Mucosa of descending colon (tissue), 3 donors: ENCODE measurements around the gene ALKBH1. TPM values are rescaled to one million over a fixed set of nuclear protein-coding genes. Genes with fewer than 3 reads are reported as not detected.
"Not testable (repeated sequence)": the region's sequence is repeated elsewhere in the genome, so short reads cannot be mapped to it uniquely, and the experiment has no call there.

Source experiments
- ATAC-seq: fragments of 200-7000 bp; cut with Tn5 transposase; one replicate; pipeline ENCODE4 v1.9.1; 2020; ENCODE audit warnings: mild to moderate bottlenecking, moderate library complexity
- DNase-seq, 3 donors: peaks; one replicate each; pipeline ENCODE4 v3.0.0-alpha.2; 2020
- H3K36me3 ChIP-seq: fragments of 200-600 bp; one replicate; pipeline ENCODE4 v1.8.0; 2021; ENCODE audit warnings: low read depth, mild to moderate bottlenecking
- H3K4me1 ChIP-seq: fragments of 200-600 bp; one replicate; pipeline ENCODE4 v1.8.0; 2021; ENCODE audit warnings: low read depth, mild to moderate bottlenecking
- H3K4me3 ChIP-seq: fragments of 200-600 bp; one replicate; pipeline ENCODE4 v1.8.0; 2021; ENCODE audit warnings: mild to moderate bottlenecking
- H3K9me3 ChIP-seq: fragments of 200-600 bp; one replicate; pipeline ENCODE4 v1.8.0; 2021; ENCODE audit warnings: mild to moderate bottlenecking
- intact Hi-C, 2 donors: fragments of 100-400 bp; cut with DNase I in 1 of 2; cut with micrococcal nuclease in 1 of 2; formaldehyde crosslinking; loops; one replicate each; pipeline versions ENCODE4 v1.11.0 to v1.11.1; 2022; cut with DNase I, micrococcal nuclease
- long read RNA-seq, 2 donors: library from polyadenylated mRNA; unstranded; transcript quantifications; one replicate each; pipeline ENCODE4 v2.0.0, GENCODE V29; 2019 to 2021
- total RNA-seq, 3 donors: library from RNA; stranded (reverse); fragmentation: NEBNext Ultra II Directional in 2 of 3; extraction: Animal tissue kit (Norgen Biotek cat#: 25700) in 2 of 3; gene quantifications; one replicate each; pipeline versions ENCODE4 v1.2.1 to v1.2.4, GENCODE V29; 2021 to 2023
- TF ChIP-seq, protein P1 (sequence below): fragments of 200-600 bp; IDR thresholded peaks from one replicate; pipeline ENCODE4 v1.8.0; 2022; ENCODE audit warnings: antibody characterized with exemption, mild to moderate bottlenecking
- donor health status: DM: no; HTN: no; CAD: no; lungs with moderate emphysema.
- donor health status: DM: no; HTN: no; CAD: no.
- donor health status: DM: no; HTN: yes; CAD: no.

The ALKBH1 gene, protein sequence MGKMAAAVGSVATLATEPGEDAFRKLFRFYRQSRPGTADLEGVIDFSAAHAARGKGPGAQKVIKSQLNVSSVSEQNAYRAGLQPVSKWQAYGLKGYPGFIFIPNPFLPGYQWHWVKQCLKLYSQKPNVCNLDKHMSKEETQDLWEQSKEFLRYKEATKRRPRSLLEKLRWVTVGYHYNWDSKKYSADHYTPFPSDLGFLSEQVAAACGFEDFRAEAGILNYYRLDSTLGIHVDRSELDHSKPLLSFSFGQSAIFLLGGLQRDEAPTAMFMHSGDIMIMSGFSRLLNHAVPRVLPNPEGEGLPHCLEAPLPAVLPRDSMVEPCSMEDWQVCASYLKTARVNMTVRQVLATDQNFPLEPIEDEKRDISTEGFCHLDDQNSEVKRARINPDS
- 10 to 100 TPM in 2 of 3 donors, 1 to 10 TPM in 1; 8.8 to 12.9 (median 11.3) TPM for total RNA-seq
- long read RNA-seq, donor 1, transcript ALKBH1-201 (6 exons, 2,594 nt), result major isoform, 8 of 9 reads
- long read RNA-seq, donor 1, partial matches to known transcripts, result 0 of 9 reads
- long read RNA-seq, donor 1, other reads (novel, unspliced or antisense), result 0 of 9 reads
- long read RNA-seq, donor 2, partial matches to known transcripts, result 0 of 4 reads
- long read RNA-seq, donor 2, other reads (novel, unspliced or antisense), result 0 of 4 reads

DNA sequence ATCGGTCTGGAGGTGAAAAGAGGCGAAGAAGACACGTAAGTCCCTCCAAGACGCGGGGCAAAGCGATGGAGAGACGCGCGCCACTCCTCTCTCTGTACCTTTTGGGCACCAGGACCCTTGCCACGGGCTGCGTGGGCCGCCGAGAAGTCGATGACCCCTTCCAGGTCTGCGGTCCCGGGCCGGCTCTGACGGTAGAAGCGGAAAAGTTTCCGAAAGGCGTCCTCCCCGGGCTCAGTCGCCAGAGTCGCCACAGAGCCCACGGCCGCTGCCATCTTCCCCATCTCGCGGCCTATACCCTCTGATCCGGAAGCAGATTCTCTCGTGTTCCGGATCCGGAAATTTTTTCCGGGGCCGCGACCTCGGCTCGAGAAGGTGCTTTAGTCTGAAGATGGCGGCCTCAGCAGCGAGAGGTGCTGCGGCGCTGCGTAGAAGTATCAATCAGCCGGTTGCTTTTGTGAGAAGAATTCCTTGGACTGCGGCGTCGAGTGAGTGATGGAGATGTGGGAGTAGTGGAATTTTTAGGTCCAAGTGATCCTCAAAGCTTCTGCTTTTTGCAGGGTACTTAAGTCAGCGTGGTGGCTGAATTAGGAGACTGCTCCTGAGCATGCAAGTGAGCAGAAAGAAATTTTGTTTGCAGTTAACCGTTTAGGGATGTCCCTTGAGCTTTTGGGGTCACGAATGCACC is at the start of gene ALKBH1, which contains the start of gene SLIRP:
TSS of gene ALKBH1 (minus strand) at position 300 of the 685 bp plus-strand sequence. CDS start at position 281, 19 bp downstream.
TSS of gene SLIRP (plus strand) at position 380 of the 685 bp plus-strand sequence. CDS start at position 389, 9 bp downstream.
- TF ChIP-seq, protein P1, sequence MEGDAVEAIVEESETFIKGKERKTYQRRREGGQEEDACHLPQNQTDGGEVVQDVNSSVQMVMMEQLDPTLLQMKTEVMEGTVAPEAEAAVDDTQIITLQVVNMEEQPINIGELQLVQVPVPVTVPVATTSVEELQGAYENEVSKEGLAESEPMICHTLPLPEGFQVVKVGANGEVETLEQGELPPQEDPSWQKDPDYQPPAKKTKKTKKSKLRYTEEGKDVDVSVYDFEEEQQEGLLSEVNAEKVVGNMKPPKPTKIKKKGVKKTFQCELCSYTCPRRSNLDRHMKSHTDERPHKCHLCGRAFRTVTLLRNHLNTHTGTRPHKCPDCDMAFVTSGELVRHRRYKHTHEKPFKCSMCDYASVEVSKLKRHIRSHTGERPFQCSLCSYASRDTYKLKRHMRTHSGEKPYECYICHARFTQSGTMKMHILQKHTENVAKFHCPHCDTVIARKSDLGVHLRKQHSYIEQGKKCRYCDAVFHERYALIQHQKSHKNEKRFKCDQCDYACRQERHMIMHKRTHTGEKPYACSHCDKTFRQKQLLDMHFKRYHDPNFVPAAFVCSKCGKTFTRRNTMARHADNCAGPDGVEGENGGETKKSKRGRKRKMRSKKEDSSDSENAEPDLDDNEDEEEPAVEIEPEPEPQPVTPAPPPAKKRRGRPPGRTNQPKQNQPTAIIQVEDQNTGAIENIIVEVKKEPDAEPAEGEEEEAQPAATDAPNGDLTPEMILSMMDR, result no peak
- intact Hi-C loops, result no loop called here
- H3K4me3 ChIP-seq, result peak within 1 kb of the TSS; percentile 81

DNA sequence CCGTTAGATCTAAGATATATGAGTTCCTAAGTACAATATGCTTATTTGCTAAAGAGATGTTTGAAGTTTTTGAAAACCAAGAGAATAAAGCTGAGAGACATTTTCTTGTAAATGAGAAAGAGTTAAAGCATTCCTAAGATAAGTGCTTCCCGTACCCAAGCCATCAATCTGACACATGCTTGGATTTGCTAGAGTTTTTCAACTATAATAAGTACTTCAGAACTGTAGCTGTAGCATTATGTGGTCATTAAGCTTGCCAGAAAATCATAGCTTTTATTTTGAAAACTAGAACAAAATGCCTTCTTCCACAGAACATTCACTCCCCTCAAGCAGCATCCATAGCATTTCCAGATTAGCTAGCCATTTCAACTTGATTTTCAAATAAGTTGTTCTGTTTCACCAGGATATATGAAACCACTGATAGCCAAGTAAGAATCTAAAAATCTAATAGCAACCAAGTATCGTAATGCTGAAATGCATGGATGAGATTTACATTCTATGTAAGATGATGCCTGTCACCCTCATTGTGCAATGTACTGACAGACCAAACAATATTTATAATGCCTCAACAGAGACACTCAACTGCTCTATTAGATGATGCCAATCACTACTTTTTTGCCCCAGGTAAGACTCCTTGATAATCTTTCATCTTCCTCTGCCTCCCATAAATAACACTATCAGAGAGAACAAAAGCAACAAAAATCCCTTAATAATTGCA is 45.1 kb upstream of the ALKBH1 start:
- Histone ChIP-seq H3K4me3 (no peak overlapping the region), H3K4me1 (peaks cover 4% of the 10 kb centered on the region), H3K36me3 (peaks cover 4% of the 10 kb centered on the region), H3K9me3 (no peaks in the 10 kb centered on the region)
- TF ChIP-seq, protein P1, result no peak
- intact Hi-C loops, result no loop called here
- no peak for ATAC-seq
- DNase-seq, result no peak

More for the DNA sequence above, at the start of gene ALKBH1, which contains the start of gene SLIRP:
- ATAC-seq, result peak; percentile 98
- Histone ChIP-seq H3K9me3 (no peaks in the 10 kb centered on the region), H3K4me1 (peaks cover 17% of the 10 kb centered on the region), H3K36me3 (no peaks in the 10 kb centered on the region)
- peak; percentile 90 to 94 (median 91) for DNase-seq

DNA sequence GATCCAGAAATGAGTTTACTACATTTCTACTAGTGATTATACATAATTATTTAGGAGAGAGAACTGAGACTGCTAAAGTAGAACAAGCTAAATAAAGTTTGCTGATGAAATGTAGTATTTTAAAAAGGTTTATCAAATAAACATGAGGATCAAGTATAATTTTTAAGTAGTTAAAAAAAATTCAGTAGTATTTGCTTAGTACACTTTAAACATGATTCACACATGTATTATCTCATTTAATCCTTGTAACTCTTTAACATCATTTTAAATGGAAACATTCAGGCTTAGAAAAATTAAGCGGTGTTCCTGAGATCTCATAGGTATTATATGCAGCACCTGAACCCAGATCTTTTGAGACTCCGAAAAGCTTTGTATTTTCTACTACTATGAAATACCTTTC is 44.4 kb upstream of the ALKBH1 start:
- Histone ChIP-seq H3K36me3 (peaks cover 4% of the 10 kb centered on the region), H3K9me3 (no peaks in the 10 kb centered on the region), H3K4me3 (no peak overlapping the region), H3K4me1 (peaks cover 4% of the 10 kb centered on the region)
- TF ChIP-seq, protein P1, result no peak
- no peak for DNase-seq
- intact Hi-C loops, result no loop called here
- no peak for ATAC-seq

DNA sequence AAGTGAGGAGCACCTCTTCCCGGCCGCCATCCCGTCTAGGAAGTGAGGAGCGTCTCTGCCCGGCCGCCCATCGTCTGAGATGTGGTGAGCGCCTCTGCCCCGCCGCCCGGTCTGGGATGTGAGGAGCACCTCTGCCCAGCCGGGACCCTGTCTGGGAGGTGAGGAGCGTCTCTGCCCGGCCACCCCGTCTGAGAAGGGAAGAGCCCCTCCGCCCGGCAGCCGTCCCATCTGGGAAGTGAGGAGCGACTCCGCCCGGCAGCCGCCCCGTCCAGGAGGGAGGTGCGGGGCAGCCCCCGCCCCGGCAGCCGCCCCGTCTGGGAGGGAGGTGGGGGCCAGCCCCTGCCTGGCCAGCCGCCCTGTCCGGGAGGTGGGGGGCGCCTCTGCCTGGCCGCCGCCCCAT is 39.6 kb upstream of the ALKBH1 start:
- H3K4me1 ChIP-seq, intact Hi-C loops, ATAC-seq, H3K4me3 ChIP-seq, H3K36me3 ChIP-seq, DNase-seq, H3K9me3 ChIP-seq: not testable (repeated sequence)

DNA sequence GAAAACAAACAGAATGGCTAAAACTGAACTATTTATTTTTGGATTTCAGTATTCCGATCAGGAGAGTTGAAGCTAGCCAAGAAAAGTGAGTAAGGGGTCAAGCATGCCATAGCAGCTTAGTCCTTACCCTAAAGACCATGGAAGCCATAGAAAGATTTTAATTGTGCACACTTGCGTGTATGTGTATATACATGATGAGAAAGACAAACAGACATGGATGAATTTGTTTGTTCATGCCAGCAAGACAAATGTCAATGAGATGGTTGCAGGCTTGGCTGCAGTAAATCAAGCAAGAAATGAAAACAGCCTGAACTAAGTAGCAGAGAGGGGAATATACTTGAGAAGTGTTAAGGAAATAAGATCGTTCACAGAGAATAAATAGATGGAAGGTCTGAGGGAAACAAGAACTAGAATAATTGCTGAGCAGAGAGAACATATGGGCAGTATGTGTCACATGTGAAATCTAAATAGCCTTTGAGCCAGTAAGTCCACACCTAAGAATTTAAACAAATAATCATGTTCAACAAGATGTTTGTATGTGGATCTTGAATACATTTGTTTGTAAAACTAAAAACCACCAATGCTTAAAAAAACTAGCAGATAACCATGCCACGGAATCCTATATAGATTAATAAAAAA is 38.4 kb upstream of the ALKBH1 start:
- Histone ChIP-seq H3K4me3 (no peak overlapping the region), H3K4me1 (peaks cover 4% of the 10 kb centered on the region), H3K36me3 (peaks cover 4% of the 10 kb centered on the region), H3K9me3 (no peaks in the 10 kb centered on the region)
- TF ChIP-seq, protein P1, result no peak
- peak; percentile 19 for ATAC-seq
- intact Hi-C loops, result no loop called here
- DNase-seq, result no peak
